SH-SY5Y (cell line): Measurements from ENCODE around the gene PDE11A.

Source experiments
- GATA2 ChIP-seq: IDR thresholded peaks from 2 replicates; pipeline ENCODE4 v1.6.1; 2011; ENCODE audit warnings: mild to moderate bottlenecking, low read depth, low read length
- GATA3 ChIP-seq: IDR thresholded peaks from 2 replicates; pipeline ENCODE4 v1.6.1; 2011; ENCODE audit warnings: low read depth, mild to moderate bottlenecking, low read length, moderate library complexity

GRCh38 chr2:177942731-177943130 lies 129.8 kb downstream of the PDE11A start:
- TF ChIP-seq GATA2 (no peak), GATA3 (no peak)
